Cerebellar nuclear complex (tissue), 1 donor: Measurements from ENCODE around the gene MRPS26.
"Not testable (repeated sequence)": the region's sequence is repeated elsewhere in the genome, so short reads cannot be mapped to it uniquely, and the experiment has no call there.

Experiments used
- DNase-seq, 2 experiments: peaks; one replicate each; lab custom pipeline; 2025; lab: John Stamatoyannopoulos, UW

Gene MRPS26

DNA sequence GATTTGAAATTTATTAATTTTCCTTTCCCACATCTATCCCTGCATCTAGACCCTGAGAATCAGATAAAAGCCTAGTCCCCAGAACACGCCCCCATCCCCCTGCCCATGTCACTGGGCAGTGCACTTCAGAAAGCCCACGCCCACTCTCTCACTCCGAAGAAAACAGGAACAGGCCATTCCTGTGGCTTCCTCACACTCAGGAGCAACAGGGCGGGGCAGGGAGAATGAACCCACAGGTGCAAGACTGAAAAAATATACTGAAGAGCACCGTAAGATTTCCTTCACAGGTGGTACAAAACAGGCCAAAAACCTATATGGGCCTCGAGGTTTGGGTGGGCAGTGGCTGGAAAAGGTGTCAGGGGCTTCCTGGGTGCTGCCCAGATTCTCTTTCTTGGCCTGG, 29.0 kb downstream of the MRPS26 start:
- DNase-seq, result no peak

- DNase-seq, result not testable (repeated sequence)
These were observed 29.5 kb downstream of the MRPS26 start for GRCh38 chr20:3075315-3075714.

GRCh38 chr20:3077618-3078134, 31.8 kb downstream of the MRPS26 start:
- no peak for DNase-seq

DNA sequence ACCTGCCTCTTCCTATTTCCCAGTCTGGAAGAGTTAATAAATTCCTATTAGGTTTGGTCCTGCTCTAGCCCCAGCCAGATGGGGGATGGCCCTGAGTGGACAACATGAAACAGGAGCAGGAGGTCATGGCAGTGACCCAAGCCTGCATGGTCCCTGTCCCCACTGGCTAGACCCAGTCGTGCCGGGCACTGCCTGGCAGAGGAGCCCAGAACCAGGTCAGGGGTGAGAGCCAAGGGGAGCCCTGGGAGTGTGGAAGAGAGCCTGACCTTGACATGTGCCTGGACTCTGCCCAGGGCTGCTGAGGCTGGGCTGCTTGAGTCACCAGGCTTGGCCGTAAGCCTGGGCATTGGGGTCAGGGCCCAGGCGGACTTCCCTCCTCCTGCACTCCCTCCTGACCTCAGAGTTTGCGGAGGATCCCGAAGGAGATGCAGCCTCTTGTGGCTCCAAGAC, 35.1 kb downstream of the MRPS26 start:
- no peak for DNase-seq

- DNase-seq, result no peak
These were observed 35.8 kb downstream of the MRPS26 start for GRCh38 chr20:3081641-3082040.

DNA sequence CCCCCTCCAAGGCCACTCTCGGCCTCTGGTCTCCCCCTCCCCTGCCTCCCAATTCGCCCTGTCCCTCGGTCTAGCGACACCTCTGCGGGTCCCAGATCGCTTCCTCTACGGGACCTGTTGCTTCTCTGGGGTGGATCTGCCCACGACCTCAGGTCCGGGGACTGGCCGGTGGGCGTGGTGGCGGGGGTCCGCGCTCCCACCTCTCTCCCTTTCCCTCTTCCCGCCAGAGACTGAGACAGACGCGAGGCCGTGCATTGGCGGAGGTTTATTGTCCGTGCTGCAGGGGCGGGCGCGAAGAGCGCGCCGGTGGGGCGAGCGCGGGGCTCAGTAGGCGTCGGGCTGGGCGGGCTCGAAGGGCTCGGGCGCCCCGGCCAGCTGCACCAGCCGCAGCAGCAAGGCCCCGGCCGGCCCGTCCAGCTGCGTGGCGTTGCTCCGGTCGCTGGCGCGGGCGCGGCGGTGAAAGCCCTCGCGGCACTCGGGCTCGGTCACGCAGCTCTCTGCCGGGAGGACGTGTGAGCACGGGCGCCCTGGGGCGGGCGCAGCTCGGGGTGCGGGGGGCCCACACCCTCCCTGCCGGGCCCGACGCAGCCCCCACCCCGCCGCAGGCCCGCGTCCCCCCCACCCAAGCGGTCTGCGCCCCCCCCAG, 36.6 kb downstream of the MRPS26 start:
- no peak for DNase-seq

DNA sequence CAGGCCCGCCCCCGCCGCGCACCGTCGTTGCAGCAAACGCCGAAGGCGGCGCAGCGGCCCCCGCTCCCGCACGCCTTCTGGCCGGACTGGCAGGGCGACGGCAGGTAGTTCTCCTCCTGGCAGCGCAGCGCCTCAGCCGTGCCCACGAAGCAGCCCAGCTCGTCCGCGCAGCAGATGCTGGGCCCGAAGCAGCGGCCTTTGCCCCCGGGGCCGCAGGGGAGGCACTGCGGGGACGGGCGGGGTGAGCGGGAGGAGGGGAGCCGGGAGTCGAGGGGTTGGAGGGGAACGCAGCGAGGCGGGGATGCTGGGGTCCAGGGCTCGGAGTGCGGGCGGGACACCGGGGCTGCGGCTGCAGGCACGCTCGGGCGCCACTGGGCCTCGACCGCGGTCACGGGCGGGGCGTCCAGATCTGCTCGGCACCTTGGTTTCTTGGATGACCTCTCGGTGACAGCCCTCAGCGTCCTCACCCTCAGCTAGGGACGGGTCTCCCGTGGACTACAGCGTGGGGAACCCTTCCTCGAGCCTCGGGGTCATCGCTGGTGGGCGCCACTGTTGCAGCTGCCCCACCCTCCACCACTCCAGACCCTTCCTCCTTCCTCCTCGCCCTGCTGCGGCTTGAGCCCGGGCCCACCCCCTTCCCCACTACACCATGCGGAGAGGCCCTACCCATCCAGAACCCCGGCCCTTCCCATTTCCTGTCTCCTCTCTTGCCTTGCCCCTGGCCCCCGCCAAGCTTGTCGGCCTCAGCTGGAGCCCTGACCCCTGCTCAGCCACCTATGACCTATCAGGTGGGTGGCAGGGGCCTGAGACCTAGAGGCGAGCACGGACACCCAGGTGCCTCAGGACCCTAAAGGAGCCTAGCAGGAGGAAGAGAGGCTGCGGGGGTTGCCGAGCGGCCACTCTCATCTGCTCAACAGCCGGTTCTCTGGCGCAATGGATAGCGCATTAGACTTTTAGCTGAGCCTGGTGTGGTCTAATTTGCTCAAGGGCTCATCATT, 37.4 kb downstream of the MRPS26 start:
- DNase-seq, result no peak

DNA sequence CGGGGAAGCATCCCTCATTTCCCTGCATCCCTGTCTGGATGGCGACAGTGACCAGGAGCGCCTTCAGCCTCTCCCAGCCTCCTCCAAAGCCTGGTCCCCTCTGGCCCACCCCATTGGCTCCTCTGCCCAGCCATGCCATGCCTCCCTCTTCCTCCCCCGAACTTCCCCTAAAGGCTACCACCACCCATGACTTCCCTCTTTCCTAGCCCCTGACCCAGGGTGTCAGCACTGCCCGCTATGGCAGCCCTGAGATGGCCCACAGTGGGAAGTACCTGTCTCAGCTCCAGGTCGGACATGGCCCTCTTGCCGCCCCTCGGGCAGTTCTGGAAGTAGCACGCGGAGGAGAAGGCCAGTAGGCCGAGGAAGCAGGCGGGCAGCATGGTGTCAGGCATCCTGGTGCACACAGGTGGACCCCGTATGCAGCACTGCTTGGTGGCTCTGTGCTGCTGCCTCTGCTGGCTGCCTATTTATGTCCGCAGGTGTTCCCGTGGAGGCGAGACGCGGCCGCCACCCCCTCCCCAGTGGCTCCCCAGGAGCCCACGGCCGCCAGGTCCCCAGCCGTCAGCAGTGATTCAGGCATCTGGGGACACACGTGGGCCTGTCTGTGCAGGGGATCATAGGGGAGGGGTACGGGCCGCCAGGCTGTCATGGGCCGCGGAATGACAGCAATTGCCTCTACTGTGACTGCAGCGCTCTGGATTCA, 38.6 kb downstream of the MRPS26 start, which contains the start of gene AVP:
AVP (minus strand) TSS at position 442 of the 703 bp plus-strand sequence; CDS start at position 392, 50 bp downstream.
- no peak for DNase-seq

DNA sequence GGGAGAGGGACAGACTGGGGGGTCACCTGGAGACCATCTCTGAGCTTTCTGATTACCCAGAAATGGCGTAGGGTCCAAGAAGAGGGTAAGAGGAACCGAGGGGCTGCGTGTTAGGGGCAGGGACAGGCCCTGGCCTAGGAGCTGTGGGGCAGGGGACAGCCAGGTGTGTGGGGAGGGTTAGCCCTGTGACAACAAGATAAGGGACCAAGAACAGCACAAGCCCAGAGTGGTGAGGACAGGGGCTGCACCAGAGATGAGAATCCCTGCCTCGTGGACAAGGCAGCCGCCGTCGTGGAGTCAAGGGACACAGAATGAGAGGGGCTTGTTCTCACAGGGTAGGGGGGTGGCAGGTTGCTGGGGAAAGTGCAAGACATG, 39.1 kb downstream of the MRPS26 start:
- no peak for DNase-seq

GRCh38 chr20:3085571-3086072, 39.8 kb downstream of the MRPS26 start:
- DNase-seq, result no peak

GRCh38 chr20:3088031-3088430, 42.2 kb downstream of the MRPS26 start:
- DNase-seq, result no peak

DNA sequence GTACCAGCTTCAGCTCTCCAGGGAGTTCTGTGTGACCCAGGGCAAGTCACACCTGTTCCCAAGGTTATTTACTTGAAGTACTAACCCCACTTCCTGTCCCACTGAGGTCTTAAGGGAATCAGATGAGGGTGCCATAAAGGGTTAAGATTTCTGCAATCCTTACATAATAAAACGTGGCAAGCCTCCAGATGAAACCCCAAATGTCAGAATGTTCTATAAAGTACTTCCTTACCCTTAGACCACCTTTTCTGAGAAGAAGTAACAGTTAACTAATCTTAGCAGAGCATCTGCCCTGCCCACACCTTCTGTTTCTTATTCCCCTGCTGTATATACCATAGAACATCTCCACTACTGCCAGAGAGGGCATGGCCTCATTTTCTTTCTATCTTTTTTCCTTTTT, 44.7 kb downstream of the MRPS26 start:
- no peak for DNase-seq

- no peak for DNase-seq
These were observed 46.9 kb downstream of the MRPS26 start for GRCh38 chr20:3092611-3093379.

GRCh38 chr20:3093861-3094361, 48.1 kb downstream of the MRPS26 start:
- no peak for DNase-seq

GRCh38 chr20:3094848-3095629, 49.2 kb downstream of the MRPS26 start:
- no peak for DNase-seq
